H1 (cell line): Measurements from ENCODE around the gene AMOT. TPM values are rescaled to one million over a fixed set of nuclear protein-coding genes. Genes with fewer than 3 reads are reported as not detected.

Source experiments
- CTCF ChIA-PET: fragments of 300-600 bp; sonication (Branson Sonifier 250); formaldehyde crosslinking; loops from one replicate; lab custom pipeline; 2021; ENCODE audit not compliant: partially characterized antibody; lab: Charles Lee
- POLR2A ChIA-PET: fragments of 300-600 bp; sonication (Branson Sonifier 250); formaldehyde crosslinking; loops from one replicate; lab custom pipeline; 2021; ENCODE audit warnings: inconsistent platforms; ENCODE audit not compliant: partially characterized antibody; lab: Charles Lee
- DNase-seq, 2 experiments: peaks; one replicate each; pipeline versions ENCODE4 v3.0.0 to v3.0.0-alpha.2; 2010 to 2022; ENCODE audit warnings: low spot score in 2 of 2, low read depth in 1 of 2, mixed read lengths in 1 of 2
- FAIRE-seq: peaks from 2 replicates; lab custom pipeline; 2011; peaks lifted over from hg19 to GRCh38; lab: Jason Lieb, UNC
- H2AFZ ChIP-seq: 2 replicates; pipeline ENCODE4 v1.8.1; 2012; ENCODE audit warnings: low read length, inconsistent platforms
- H2AK5ac ChIP-seq: 2 replicates; pipeline ENCODE4 v1.6.1; 2013; ENCODE audit warnings: low read depth, low read length
- H2BK120ac ChIP-seq: replicated peaks from 2 replicates; pipeline ENCODE3; 2013; ENCODE audit warnings: low read depth, low read length, inconsistent platforms
- H2BK12ac ChIP-seq: 2 replicates; pipeline ENCODE4 v1.6.1; 2013; ENCODE audit warnings: low read depth, low read length
- H2BK15ac ChIP-seq: 2 replicates; pipeline ENCODE4 v1.6.1; 2013; ENCODE audit warnings: low read length
- H2BK20ac ChIP-seq: 2 replicates; pipeline ENCODE4 v1.6.1; 2013; ENCODE audit warnings: low read length
- H2BK5ac ChIP-seq: 2 replicates; pipeline ENCODE4 v1.6.1; 2013; ENCODE audit warnings: low read depth, low read length
- H3K14ac ChIP-seq: 2 replicates; pipeline ENCODE4 v1.6.1; 2013; ENCODE audit warnings: inconsistent platforms; ENCODE audit not compliant: insufficient read length
- H3K18ac ChIP-seq: 2 replicates; pipeline ENCODE4 v1.6.1; 2013; ENCODE audit warnings: low read length; ENCODE audit errors: extremely low read depth
- H3K23ac ChIP-seq: 2 replicates; pipeline ENCODE4 v1.6.1; 2013; ENCODE audit warnings: inconsistent platforms; ENCODE audit not compliant: insufficient read length
- H3K23me2 ChIP-seq: 2 replicates; pipeline ENCODE4 v1.6.1; 2013; ENCODE audit warnings: low read depth, low read length
- H3K27ac ChIP-seq: 2 replicates; pipeline ENCODE4 v1.6.1; 2011; ENCODE audit warnings: low read depth, low read length, inconsistent platforms
- H3K27me3 ChIP-seq, 4 experiments: replicated peaks in 1 of 4; 1 replicate in 1 of 4; 2 replicates in 3 of 4; pipeline versions ENCODE4 v1.6.1 to v1.8.1; 2011 to 2013; ENCODE audit warnings: low read length in 3 of 4, mild to moderate bottlenecking in 3 of 4, inconsistent platforms in 2 of 4, mixed read lengths in 2 of 4, moderate library complexity in 1 of 4; ENCODE audit not compliant: control insufficient read depth in 3 of 4, insufficient read depth in 3 of 4; ENCODE audit errors: extremely low read depth in 1 of 4
- H3K36me3 ChIP-seq, 4 experiments: 2 replicates each; pipeline versions ENCODE4 v1.6.1 to v1.8.1; 2011 to 2013; ENCODE audit warnings: mild to moderate bottlenecking in 4 of 4, low read length in 3 of 4, moderate library complexity in 2 of 4, control low read depth in 1 of 4, inconsistent platforms in 1 of 4; ENCODE audit not compliant: insufficient read depth in 4 of 4, control insufficient read depth in 2 of 4
- H3K4ac ChIP-seq: replicated peaks from 2 replicates; pipeline ENCODE3; 2013; ENCODE audit warnings: low read length, low read depth, mixed read lengths, inconsistent platforms; ENCODE audit not compliant: insufficient read length
- H3K4me1 ChIP-seq, 4 experiments: replicated peaks in 1 of 4; 1 replicate in 1 of 4; 2 replicates in 3 of 4; pipeline versions ENCODE4 v1.6.1 to v1.8.1; 2011 to 2013; ENCODE audit warnings: low read length in 3 of 4, inconsistent platforms in 2 of 4, mixed read lengths in 1 of 4; ENCODE audit not compliant: insufficient read depth in 4 of 4, control insufficient read depth in 3 of 4
- H3K4me2 ChIP-seq, 2 experiments: 2 replicates each; pipeline versions ENCODE4 v1.6.1 to v1.8.1; 2011 to 2013; ENCODE audit warnings: low read depth in 2 of 2, low read length in 2 of 2, control low read depth in 1 of 2, inconsistent platforms in 1 of 2, mild to moderate bottlenecking in 1 of 2; ENCODE audit not compliant: insufficient read depth in 1 of 2
- H3K4me3 ChIP-seq, 4 experiments: fragments of 200-600, 300-600 bp in 1 of 4; sonication (generic), shearing (Covaris generic), sonication (Bioruptor Twin) in 1 of 4; 2 replicates each; pipeline versions ENCODE4 v1.5.1 to v1.8.1; 2011 to 2016; ENCODE audit warnings: low read length in 4 of 4, low read depth in 3 of 4, control low read depth in 2 of 4, inconsistent platforms in 2 of 4, mild to moderate bottlenecking in 2 of 4, mixed read lengths in 1 of 4, moderate library complexity in 1 of 4; ENCODE audit not compliant: insufficient read depth in 2 of 4; ENCODE audit errors: extremely low read depth in 1 of 4
- H3K56ac ChIP-seq: replicated peaks from 2 replicates; pipeline ENCODE3; 2013; ENCODE audit warnings: low read depth, mild to moderate bottlenecking, mixed read lengths, low read length, inconsistent platforms; ENCODE audit not compliant: insufficient read length
- H3K79me1 ChIP-seq: 2 replicates; pipeline ENCODE4 v1.6.1; 2013; ENCODE audit warnings: low read depth, low read length, control low read depth
- H3K79me2 ChIP-seq, 2 experiments: 2 replicates each; pipeline versions ENCODE4 v1.6.1 to v1.8.1; 2012 to 2013; ENCODE audit warnings: low read length in 2 of 2, mild to moderate bottlenecking in 2 of 2, inconsistent platforms in 1 of 2; ENCODE audit not compliant: insufficient read depth in 2 of 2, control insufficient read depth in 1 of 2
- H3K9ac ChIP-seq, 4 experiments: replicated peaks in 1 of 4; 1 replicate in 1 of 4; 2 replicates in 3 of 4; pipeline versions ENCODE4 v1.6.1 to v1.8.1; 2011 to 2013; ENCODE audit warnings: low read depth in 3 of 4, low read length in 3 of 4, control low read depth in 2 of 4, mild to moderate bottlenecking in 2 of 4, moderate library complexity in 2 of 4, inconsistent platforms in 1 of 4; ENCODE audit errors: extremely low read depth in 1 of 4
- H3K9me3 ChIP-seq, 2 experiments: 2 replicates each; pipeline versions ENCODE4 v1.6.1 to v1.8.1; 2012 to 2013; ENCODE audit warnings: mild to moderate bottlenecking in 2 of 2, moderate library complexity in 2 of 2, control low read depth in 1 of 2, inconsistent platforms in 1 of 2, low read depth in 1 of 2, low read length in 1 of 2, mixed read lengths in 1 of 2; ENCODE audit not compliant: insufficient read depth in 2 of 2
- H4K20me1 ChIP-seq, 2 experiments: replicated peaks in 1 of 2; 2 replicates each; pipeline versions ENCODE3 to v1.8.1; 2011 to 2013; ENCODE audit warnings: inconsistent platforms in 2 of 2, low read length in 2 of 2, mild to moderate bottlenecking in 1 of 2; ENCODE audit not compliant: insufficient read depth in 2 of 2, control insufficient read depth in 1 of 2
- H4K5ac ChIP-seq: 2 replicates; pipeline ENCODE4 v1.6.1; 2013; ENCODE audit warnings: low read length, low read depth, mixed read lengths, inconsistent platforms; ENCODE audit not compliant: insufficient read length
- H4K8ac ChIP-seq: 2 replicates; pipeline ENCODE4 v1.8.0; 2013; ENCODE audit warnings: mild to moderate bottlenecking, moderate library complexity, low read length, inconsistent platforms; ENCODE audit not compliant: insufficient read depth; ENCODE audit errors: extremely low read depth
- H4K91ac ChIP-seq: replicated peaks from 2 replicates; pipeline ENCODE3; 2013; ENCODE audit warnings: low read length, mixed read lengths, inconsistent platforms; ENCODE audit not compliant: insufficient read length
- CBX5 ChIP-seq: fragments of 300-800, 300-1000 bp; sonication (generic); IDR thresholded peaks from 2 replicates; pipeline ENCODE4 v1.7.1; 2016; ENCODE audit warnings: antibody characterized with exemption, low read length, low read depth
- WGBS, 2 experiments: shearing (Covaris generic) in 1 of 2; methylation state at CpG; one replicate each; pipeline versions ENCODE4 v1.1.6 to v1.1.7; 2013 to 2015; ENCODE audit warnings: low lambda C conversion rate in 2 of 2, mixed read lengths in 2 of 2, inconsistent platforms in 1 of 2, low coverage in 1 of 2, missing lambda C conversion rate in 1 of 2; ENCODE audit not compliant: insufficient replicate concordance in 2 of 2, insufficient coverage in 1 of 2, insufficient read length in 1 of 2; ENCODE audit errors: extremely low coverage in 1 of 2, missing lambda C conversion rate in 1 of 2; 5-methylcytosine and 5-hydroxymethylcytosine counted together
- polyA plus RNA-seq, 7 experiments: library from polyadenylated mRNA; depleted of rRNA in 3 of 7; stranded (reverse) in 5 of 7; unstranded in 2 of 7; fragments of >200 nt in 5 of 7; fragments of 200-250 nt in 2 of 7; gene quantifications; 1 replicate in 5 of 7; 2 replicates in 1 of 7; 4 replicates in 1 of 7; pipeline versions ENCODE4 v1.2.1 to v1.2.3, GENCODE V29; 2011 to 2013; ENCODE audit warnings: missing spikeins in 2 of 7, mixed read lengths in 2 of 7
- total RNA-seq: library from RNA; stranded (reverse); fragmentation: NEBNext Ultra II Directional; extraction: Animal tissue kit (Norgen Biotek cat#: 25700); gene quantifications from 2 replicates; pipeline ENCODE4 v1.2.1, GENCODE V29; 2021

Gene AMOT
- total and polyA plus RNA-seq, 2 of the 8 experiments (the other 6 are each of a cell fraction or from before 2014, with no cell fraction given): 2.3 to 7.1 TPM

- CTCF ChIA-PET: interaction anchor here (0.9 kb wide), 1 partner anchor 10 kb away, joined by 3 read pairs; no protein-coding TSS in a partner anchor
- peak; percentile 72 for FAIRE-seq
- POLR2A ChIA-PET: no interaction called here
These were observed 37.1 kb upstream of the AMOT start for GRCh38 chrX:112877771-112878173.

More at GRCh38 chrX:112877771-112878173, 37.1 kb upstream of the AMOT start:
- no peak for DNase-seq
- Histone ChIP-seq H3K9me3 (no peaks in the 10 kb centered on the region), H2BK120ac (no peak overlapping the region), H3K79me1 (no peaks in the 10 kb centered on the region), H4K8ac (no peak overlapping the region), H3K23me2 (no peaks in the 10 kb centered on the region; the same call in 1 of the 2 replicates), H2AFZ (no peak overlapping the region), H3K36me3 (no peaks in the 10 kb centered on the region), H2BK20ac (no peak overlapping the region), H4K20me1 (no peaks in the 10 kb centered on the region), H3K56ac (no peak overlapping the region), H3K9ac (no peak overlapping the region), H3K18ac (no peak overlapping the region), H4K91ac (no peak overlapping the region), H4K5ac (no peak overlapping the region), H2BK12ac (no peak overlapping the region), H3K4me2 (no peak overlapping the region), H3K14ac (no peak overlapping the region), H2AK5ac (no peak overlapping the region), H3K4me1 (peaks cover 0 to 2% (median 0%) of the 10 kb centered on the region in 4 experiments; a peak in 1 of 7 replicates), H3K27ac (no peak overlapping the region), H3K4ac (no peak overlapping the region), H2BK5ac (no peak overlapping the region), H3K23ac (no peak overlapping the region), H3K27me3 (no peaks in the 10 kb centered on the region), H3K4me3 (no peak overlapping the region), H2BK15ac (no peak overlapping the region), H3K79me2 (no peaks in the 10 kb centered on the region)
- 62% methylated on average over 3 of the region's 3 CpGs; no CpG with 5 or more reads in 1 of the 2 experiments for WGBS, 2 experiments
- no peak for TF ChIP-seq CBX5
